KMS-11 (cell line): ENCODE data around the gene HELZ.

ENCODE experiments used
- H2AFZ ChIP-seq: fragments of 200-600 bp; sonication (generic); 2 replicates; pipeline ENCODE4 v1.6.1; 2016; ENCODE audit warnings: antibody characterized with exemption, mixed run types, low read depth
- H3K27ac ChIP-seq: fragments of 200-600 bp; sonication (generic); 2 replicates; pipeline ENCODE4 v1.6.1; 2016; ENCODE audit warnings: mild to moderate bottlenecking, mixed run types
- H3K27me3 ChIP-seq: fragments of 200-600 bp; sonication (generic); 2 replicates; pipeline ENCODE4 v1.6.1; 2017; ENCODE audit warnings: mild to moderate bottlenecking, low read depth, mixed run types, moderate library complexity; ENCODE audit not compliant: insufficient read depth
- H3K36me3 ChIP-seq: fragments of 200-600 bp; sonication (generic); 2 replicates; pipeline ENCODE4 v1.6.1; 2017; ENCODE audit warnings: mild to moderate bottlenecking, mixed run types; ENCODE audit not compliant: insufficient read depth
- H3K4me1 ChIP-seq: fragments of 200-600 bp; sonication (generic); 2 replicates; pipeline ENCODE4 v1.6.1; 2016; ENCODE audit warnings: mild to moderate bottlenecking, low read depth, mixed run types; ENCODE audit not compliant: poor library complexity, severe bottlenecking
- H3K4me2 ChIP-seq: fragments of 200-600 bp; sonication (generic); 2 replicates; pipeline ENCODE4 v1.7.0; 2016; ENCODE audit warnings: mild to moderate bottlenecking, mixed run types
- H3K4me3 ChIP-seq: fragments of 200-600 bp; sonication (generic); IDR thresholded peaks from 2 replicates; pipeline ENCODE4 v1.6.1; 2017; ENCODE audit warnings: low read depth, low read length, mixed read lengths; ENCODE audit not compliant: insufficient read depth
- H3K79me2 ChIP-seq: fragments of 200-600 bp; sonication (generic); 2 replicates; pipeline ENCODE4 v1.6.1; 2016; ENCODE audit warnings: low read depth, mixed run types; ENCODE audit not compliant: insufficient read depth
- H3K9ac ChIP-seq: fragments of 200-600 bp; sonication (generic); 2 replicates; pipeline ENCODE4 v1.6.1; 2016; ENCODE audit warnings: mild to moderate bottlenecking, mixed run types
- H4K20me1 ChIP-seq: fragments of 200-600 bp; sonication (generic); 2 replicates; pipeline ENCODE4 v1.6.1; 2016; ENCODE audit warnings: mild to moderate bottlenecking, mixed run types; ENCODE audit not compliant: insufficient read depth
- TF ChIP-seq, protein P1 (sequence below): fragments of 200-600 bp; sonication (generic); conservative IDR thresholded peaks from 2 replicates; pipeline ENCODE4 v1.6.1; 2017; ENCODE audit warnings: low read depth, mild to moderate bottlenecking, antibody characterized with exemption, low read length, moderate library complexity, mixed read lengths

The HELZ gene, protein sequence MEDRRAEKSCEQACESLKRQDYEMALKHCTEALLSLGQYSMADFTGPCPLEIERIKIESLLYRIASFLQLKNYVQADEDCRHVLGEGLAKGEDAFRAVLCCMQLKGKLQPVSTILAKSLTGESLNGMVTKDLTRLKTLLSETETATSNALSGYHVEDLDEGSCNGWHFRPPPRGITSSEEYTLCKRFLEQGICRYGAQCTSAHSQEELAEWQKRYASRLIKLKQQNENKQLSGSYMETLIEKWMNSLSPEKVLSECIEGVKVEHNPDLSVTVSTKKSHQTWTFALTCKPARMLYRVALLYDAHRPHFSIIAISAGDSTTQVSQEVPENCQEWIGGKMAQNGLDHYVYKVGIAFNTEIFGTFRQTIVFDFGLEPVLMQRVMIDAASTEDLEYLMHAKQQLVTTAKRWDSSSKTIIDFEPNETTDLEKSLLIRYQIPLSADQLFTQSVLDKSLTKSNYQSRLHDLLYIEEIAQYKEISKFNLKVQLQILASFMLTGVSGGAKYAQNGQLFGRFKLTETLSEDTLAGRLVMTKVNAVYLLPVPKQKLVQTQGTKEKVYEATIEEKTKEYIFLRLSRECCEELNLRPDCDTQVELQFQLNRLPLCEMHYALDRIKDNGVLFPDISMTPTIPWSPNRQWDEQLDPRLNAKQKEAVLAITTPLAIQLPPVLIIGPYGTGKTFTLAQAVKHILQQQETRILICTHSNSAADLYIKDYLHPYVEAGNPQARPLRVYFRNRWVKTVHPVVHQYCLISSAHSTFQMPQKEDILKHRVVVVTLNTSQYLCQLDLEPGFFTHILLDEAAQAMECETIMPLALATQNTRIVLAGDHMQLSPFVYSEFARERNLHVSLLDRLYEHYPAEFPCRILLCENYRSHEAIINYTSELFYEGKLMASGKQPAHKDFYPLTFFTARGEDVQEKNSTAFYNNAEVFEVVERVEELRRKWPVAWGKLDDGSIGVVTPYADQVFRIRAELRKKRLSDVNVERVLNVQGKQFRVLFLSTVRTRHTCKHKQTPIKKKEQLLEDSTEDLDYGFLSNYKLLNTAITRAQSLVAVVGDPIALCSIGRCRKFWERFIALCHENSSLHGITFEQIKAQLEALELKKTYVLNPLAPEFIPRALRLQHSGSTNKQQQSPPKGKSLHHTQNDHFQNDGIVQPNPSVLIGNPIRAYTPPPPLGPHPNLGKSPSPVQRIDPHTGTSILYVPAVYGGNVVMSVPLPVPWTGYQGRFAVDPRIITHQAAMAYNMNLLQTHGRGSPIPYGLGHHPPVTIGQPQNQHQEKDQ (N-terminal part only)

DNA sequence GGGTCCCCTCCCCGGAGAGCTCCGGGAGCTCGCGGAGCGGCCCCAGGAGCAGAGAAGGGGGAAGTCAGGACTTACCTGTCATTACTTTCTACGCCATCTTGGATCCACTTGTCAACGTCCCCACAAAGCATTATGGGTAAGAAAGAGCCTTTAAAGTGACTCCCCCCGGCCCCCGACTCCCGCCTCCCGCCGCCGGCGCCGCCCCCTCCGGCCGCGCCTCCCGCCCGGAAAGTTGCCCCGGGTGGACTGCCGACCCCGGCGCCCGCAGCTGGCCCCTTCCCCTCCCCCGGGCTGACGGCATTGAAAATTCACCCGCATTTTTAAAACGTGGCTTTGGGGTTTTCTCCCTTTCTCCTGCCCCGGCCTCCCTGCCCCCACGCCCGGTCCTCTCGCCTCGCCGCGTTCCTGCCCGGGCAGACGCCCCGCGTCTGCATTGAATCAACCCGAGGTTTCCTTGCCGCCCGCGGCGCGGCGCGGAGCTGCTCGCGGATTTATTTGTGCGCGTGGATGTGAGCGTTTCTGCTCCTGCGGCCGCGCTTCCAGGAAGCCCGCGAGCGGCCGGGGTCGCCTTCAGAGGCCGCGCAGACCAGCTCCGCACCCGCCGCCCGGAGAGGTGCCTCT is at the start of gene HELZ:
TSS of gene HELZ (minus strand) at position 124 of the 621 bp plus-strand sequence. CDS start 26,392 bp downstream, outside the sequence.
- H3K4me1 ChIP-seq, result peaks cover 22% of the 10 kb centered on the region
- no peaks in the 10 kb centered on the region for H3K36me3 ChIP-seq
- H3K9ac ChIP-seq, result peak within 1 kb of the TSS; percentile 96
- H3K27me3 ChIP-seq, result no peaks in the 10 kb centered on the region
- TF ChIP-seq, protein P1, sequence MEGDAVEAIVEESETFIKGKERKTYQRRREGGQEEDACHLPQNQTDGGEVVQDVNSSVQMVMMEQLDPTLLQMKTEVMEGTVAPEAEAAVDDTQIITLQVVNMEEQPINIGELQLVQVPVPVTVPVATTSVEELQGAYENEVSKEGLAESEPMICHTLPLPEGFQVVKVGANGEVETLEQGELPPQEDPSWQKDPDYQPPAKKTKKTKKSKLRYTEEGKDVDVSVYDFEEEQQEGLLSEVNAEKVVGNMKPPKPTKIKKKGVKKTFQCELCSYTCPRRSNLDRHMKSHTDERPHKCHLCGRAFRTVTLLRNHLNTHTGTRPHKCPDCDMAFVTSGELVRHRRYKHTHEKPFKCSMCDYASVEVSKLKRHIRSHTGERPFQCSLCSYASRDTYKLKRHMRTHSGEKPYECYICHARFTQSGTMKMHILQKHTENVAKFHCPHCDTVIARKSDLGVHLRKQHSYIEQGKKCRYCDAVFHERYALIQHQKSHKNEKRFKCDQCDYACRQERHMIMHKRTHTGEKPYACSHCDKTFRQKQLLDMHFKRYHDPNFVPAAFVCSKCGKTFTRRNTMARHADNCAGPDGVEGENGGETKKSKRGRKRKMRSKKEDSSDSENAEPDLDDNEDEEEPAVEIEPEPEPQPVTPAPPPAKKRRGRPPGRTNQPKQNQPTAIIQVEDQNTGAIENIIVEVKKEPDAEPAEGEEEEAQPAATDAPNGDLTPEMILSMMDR, result no peak
- H3K4me2 ChIP-seq, result peak within 1 kb of the TSS; percentile 86
- peaks cover 41% of the 10 kb centered on the region for H3K79me2 ChIP-seq
- H4K20me1 ChIP-seq, result no peaks in the 10 kb centered on the region
- peak within 1 kb of the TSS; percentile 77 for H3K27ac ChIP-seq
- peak within 1 kb of the TSS; percentile 98 for H2AFZ ChIP-seq
- H3K4me3 ChIP-seq, result no peak within 1 kb of the TSS

DNA sequence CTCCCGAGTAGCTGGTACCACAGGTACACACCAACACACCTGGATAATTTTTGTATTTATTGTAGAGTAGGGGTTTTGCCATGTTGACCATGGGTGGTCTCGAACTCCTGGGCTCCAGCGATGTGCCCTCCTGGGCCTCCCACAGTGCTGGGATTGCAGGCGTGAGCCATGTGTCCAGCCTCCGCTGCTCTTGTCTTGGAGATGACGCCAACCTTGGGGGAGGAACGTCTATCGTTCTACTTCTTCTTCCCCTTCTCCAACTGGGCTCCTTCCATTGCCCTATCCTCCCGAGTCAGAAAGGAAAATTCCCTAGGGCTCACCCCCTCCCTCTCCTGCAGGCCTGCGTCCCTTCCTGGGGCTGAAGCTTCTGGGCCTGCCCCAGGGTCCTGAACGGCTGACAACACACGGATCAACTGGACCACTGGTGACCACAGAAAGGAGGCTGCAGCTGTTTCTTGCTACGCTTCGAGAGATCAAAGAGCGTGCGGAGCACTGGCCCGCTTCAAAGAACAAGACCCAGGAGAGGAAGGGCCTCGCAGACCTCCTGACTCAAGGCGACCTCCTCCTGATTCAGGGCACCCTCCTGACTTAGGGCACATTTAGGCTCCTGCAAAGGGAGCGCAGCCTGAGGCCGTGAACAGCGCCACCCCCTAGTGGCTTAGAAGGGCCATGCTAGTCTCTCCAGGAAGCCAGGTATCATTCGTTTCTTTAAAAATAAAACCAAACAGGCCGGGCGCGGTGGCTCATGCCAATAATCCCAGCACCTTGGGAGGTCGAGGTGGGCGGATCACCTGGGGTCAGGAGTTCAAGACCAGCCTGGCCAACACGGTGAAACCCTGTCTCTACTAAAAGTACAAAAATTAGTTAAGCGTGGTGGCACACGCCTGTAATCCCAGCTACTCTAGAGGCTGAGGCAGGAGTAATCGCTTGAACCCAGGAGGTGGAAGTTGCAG is 48.5 kb upstream of the HELZ start:
- Histone ChIP-seq H3K9ac (no peak overlapping the region), H3K36me3 (no peaks in the 10 kb centered on the region), H3K79me2 (no peaks in the 10 kb centered on the region), H3K27me3 (no peaks in the 10 kb centered on the region), H3K4me1 (no peaks in the 10 kb centered on the region), H3K4me3 (no peak overlapping the region), H2AFZ (peak overlapping the region; percentile 57; the same call in 1 of the 2 replicates), H4K20me1 (no peaks in the 10 kb centered on the region), H3K4me2 (no peak overlapping the region), H3K27ac (no peak overlapping the region)
- TF ChIP-seq, protein P1, result peak; percentile 70

DNA sequence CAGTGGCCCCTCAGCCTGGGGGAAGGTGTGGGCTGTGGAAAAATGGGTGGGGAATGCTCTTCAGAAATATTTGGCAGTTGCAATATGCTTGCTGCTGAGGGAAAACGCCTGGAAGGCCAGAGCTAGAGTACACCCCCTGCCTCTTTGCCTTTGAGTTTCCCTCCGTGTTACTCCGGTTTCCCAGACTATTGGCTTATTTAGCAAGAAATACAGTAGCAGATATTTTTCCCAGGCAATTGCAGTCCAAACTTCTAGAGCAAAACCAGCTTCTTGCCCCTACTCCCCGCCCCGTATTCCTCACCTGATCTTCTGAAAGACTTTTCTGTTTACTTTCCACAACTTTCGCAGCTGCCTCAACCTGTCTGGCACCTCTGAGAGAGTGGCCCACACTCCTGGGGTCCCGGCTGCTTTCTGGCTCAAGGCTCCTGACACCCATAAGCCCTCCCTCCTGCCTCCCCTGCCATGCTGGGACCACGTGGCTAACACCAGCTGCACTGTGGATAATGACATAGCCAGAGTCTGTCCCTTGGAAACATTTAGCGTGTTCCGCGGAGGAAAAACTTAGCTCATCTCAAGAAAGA is 45.8 kb upstream of the HELZ start:
- Histone ChIP-seq H3K27ac (no peak overlapping the region), H2AFZ (no peak overlapping the region), H3K36me3 (no peaks in the 10 kb centered on the region), H3K27me3 (no peaks in the 10 kb centered on the region), H3K9ac (no peak overlapping the region), H4K20me1 (no peaks in the 10 kb centered on the region), H3K79me2 (no peaks in the 10 kb centered on the region), H3K4me3 (no peak overlapping the region), H3K4me2 (no peak overlapping the region), H3K4me1 (no peaks in the 10 kb centered on the region)
- TF ChIP-seq, protein P1, result no peak
